ENCODE results near the gene FUS.

DNA sequence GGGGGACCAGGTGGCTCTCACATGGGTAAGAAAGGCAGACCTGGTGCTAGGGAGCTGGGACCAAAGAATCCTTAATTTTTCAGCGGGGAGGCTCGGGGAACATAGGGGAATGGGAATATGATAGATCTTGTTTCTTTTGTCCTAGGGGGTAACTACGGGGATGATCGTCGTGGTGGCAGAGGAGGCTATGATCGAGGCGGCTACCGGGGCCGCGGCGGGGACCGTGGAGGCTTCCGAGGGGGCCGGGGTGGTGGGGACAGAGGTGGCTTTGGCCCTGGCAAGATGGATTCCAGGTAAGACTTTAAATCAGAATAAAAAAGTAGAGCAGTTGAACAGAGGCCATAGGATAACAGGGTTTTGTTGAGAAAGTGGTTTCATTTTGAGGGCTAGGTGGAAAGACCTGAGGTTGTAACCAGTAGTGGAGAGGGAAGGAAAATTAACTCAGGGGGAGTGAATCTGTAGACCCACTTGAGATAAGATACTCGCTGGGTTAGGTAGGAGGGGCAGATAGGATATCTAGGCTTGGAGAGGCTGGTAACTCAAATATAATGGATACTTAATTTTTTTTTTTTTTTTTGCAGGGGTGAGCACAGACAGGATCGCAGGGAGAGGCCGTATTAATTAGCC, 11.0 kb downstream of the FUS start:
- TF ChIP-seq CTCF (IDR thresholded peaks at IDR 0.05; ENCODE audit: low read length) (no peak), EZH2 (IDR thresholded peaks at IDR 0.05; ENCODE audit: borderline replicate concordance, low read length) (no peak)

All from OCI-LY1 (cell line).